IMR-90 (cell line): ENCODE measurements around the gene FBXL16. TPM values are rescaled to one million over a fixed set of nuclear protein-coding genes. Genes with fewer than 3 reads are reported as not detected.
A peak's percentile ranks its signal among the peaks of the same experiment; 100 is the strongest.

Experiments
- ATAC-seq: fragments of 200-7000 bp; cut with Tn5 transposase; 2 replicates; pipeline ENCODE4 v1.9.1; 2020; ENCODE audit warnings: low read depth, mild to moderate bottlenecking, moderate library complexity
- BruUV-seq: library from RNA; stranded (reverse); fragments of 400-500 nt; replicated peaks from 2 replicates; lab custom pipeline; 2021; lab: Mats Ljungman, UMichigan
- CTCF ChIA-PET: fragments of 300-600 bp; formaldehyde crosslinking; extraction: SDS; loops from one replicate; lab custom pipeline; 2021; ENCODE audit warnings: antibody characterized with exemption; lab: Yijun Ruan, JAX
- POLR2A ChIA-PET: fragments of 300-600 bp; sonication (Branson Sonifier 250); formaldehyde crosslinking; loops from one replicate; lab custom pipeline; 2022; ENCODE audit warnings: antibody characterized with exemption; ENCODE audit not compliant: unreplicated experiment; lab: Charles Lee
- DNase-seq: peaks from one replicate; pipeline ENCODE4 v3.0.0; 2013
- H2AFZ ChIP-seq: replicated peaks from 2 replicates; pipeline ENCODE3; 2013; ENCODE audit warnings: low read length, mild to moderate bottlenecking; ENCODE audit not compliant: poor library complexity
- H2AK5ac ChIP-seq: 2 replicates; pipeline ENCODE4 v1.6.1; 2013; ENCODE audit warnings: low read depth, low read length, inconsistent platforms
- H2AK9ac ChIP-seq: replicated peaks from 2 replicates; pipeline ENCODE3; 2013; ENCODE audit warnings: mild to moderate bottlenecking, low read depth, low read length, moderate library complexity; ENCODE audit not compliant: poor library complexity
- H2BK120ac ChIP-seq: 2 replicates; pipeline ENCODE4 v1.6.1; 2013; ENCODE audit warnings: low read depth, low read length, inconsistent platforms
- H2BK15ac ChIP-seq: 3 replicates; pipeline ENCODE4 v1.6.1; 2013; ENCODE audit warnings: low read depth, low read length, inconsistent platforms
- H2BK20ac ChIP-seq: 2 replicates; pipeline ENCODE4 v1.6.1; 2013; ENCODE audit warnings: low read depth, mild to moderate bottlenecking, inconsistent platforms, low read length, moderate library complexity
- H2BK5ac ChIP-seq: 2 replicates; pipeline ENCODE4 v1.6.1; 2013; ENCODE audit warnings: mild to moderate bottlenecking, low read depth, low read length, inconsistent platforms; ENCODE audit not compliant: poor library complexity, severe bottlenecking
- H3K14ac ChIP-seq: replicated peaks from 2 replicates; pipeline ENCODE4 v1.6.1; 2013; ENCODE audit warnings: low read depth, low read length, inconsistent platforms
- H3K18ac ChIP-seq: 2 replicates; pipeline ENCODE4 v1.6.1; 2013; ENCODE audit warnings: low read depth, low read length, control low read depth
- H3K23ac ChIP-seq: 2 replicates; pipeline ENCODE4 v1.6.1; 2013; ENCODE audit warnings: low read depth, low read length, inconsistent platforms
- H3K27ac ChIP-seq: 2 replicates; pipeline ENCODE4 v1.5.1; 2013; ENCODE audit warnings: mild to moderate bottlenecking, control low read depth, low read length; ENCODE audit not compliant: insufficient read depth
- H3K27me3 ChIP-seq: 2 replicates; pipeline ENCODE4 v1.6.1; 2013; ENCODE audit warnings: low read length; ENCODE audit not compliant: control insufficient read depth, insufficient read depth
- H3K36me3 ChIP-seq: 2 replicates; pipeline ENCODE4 v1.6.1; 2013; ENCODE audit warnings: low read length, mixed read lengths; ENCODE audit not compliant: control insufficient read depth, insufficient read depth
- H3K4ac ChIP-seq: 2 replicates; pipeline ENCODE4 v1.6.1; 2013; ENCODE audit warnings: low read depth, low read length, inconsistent platforms
- H3K4me1 ChIP-seq: 2 replicates; pipeline ENCODE4 v1.6.1; 2013; ENCODE audit warnings: low read length, mixed read lengths; ENCODE audit not compliant: control insufficient read depth, insufficient read depth
- H3K4me2 ChIP-seq: 2 replicates; pipeline ENCODE4 v1.6.1; 2013; ENCODE audit warnings: low read depth, mild to moderate bottlenecking, control low read depth, low read length, moderate library complexity
- H3K4me3 ChIP-seq: 2 replicates; pipeline ENCODE4 v1.5.1; 2013; ENCODE audit warnings: low read depth, mild to moderate bottlenecking, control low read depth, low read length, moderate library complexity; ENCODE audit not compliant: insufficient read depth
- H3K56ac ChIP-seq: 2 replicates; pipeline ENCODE4 v1.6.1; 2013; ENCODE audit warnings: low read length, inconsistent platforms; ENCODE audit not compliant: insufficient read depth; ENCODE audit errors: extremely low read depth
- H3K79me1 ChIP-seq, 2 experiments: 2 replicates each; pipeline ENCODE4 v1.6.1; 2013; ENCODE audit warnings: low read length in 2 of 2, inconsistent platforms in 1 of 2, low read depth in 1 of 2
- H3K9ac ChIP-seq: 2 replicates; pipeline ENCODE4 v1.6.1; 2013; ENCODE audit warnings: low read depth, low read length, control low read depth
- H3K9me1 ChIP-seq: 2 replicates; pipeline ENCODE4 v1.6.1; 2013; ENCODE audit warnings: low read length, inconsistent platforms; ENCODE audit not compliant: insufficient read depth
- H3K9me3 ChIP-seq: 2 replicates; pipeline ENCODE4 v1.6.1; 2013; ENCODE audit warnings: low read length; ENCODE audit not compliant: control insufficient read depth, insufficient read depth
- H4K20me1 ChIP-seq: 2 replicates; pipeline ENCODE4 v1.6.1; 2013; ENCODE audit warnings: low read length, inconsistent platforms; ENCODE audit not compliant: insufficient read depth
- H4K5ac ChIP-seq: 2 replicates; pipeline ENCODE4 v1.6.1; 2013; ENCODE audit warnings: mild to moderate bottlenecking, low read depth, low read length, control low read depth
- H4K8ac ChIP-seq, 2 experiments: 2 replicates each; pipeline ENCODE4 v1.6.1; 2013; ENCODE audit warnings: low read depth in 2 of 2, low read length in 2 of 2, control low read depth in 1 of 2, inconsistent platforms in 1 of 2
- H4K91ac ChIP-seq: 2 replicates; pipeline ENCODE4 v1.6.1; 2013; ENCODE audit warnings: low read depth, low read length, inconsistent platforms; ENCODE audit not compliant: insufficient read depth
- CHD1 ChIP-seq: IDR thresholded peaks from 2 replicates; pipeline ENCODE4 v1.6.1; 2012; ENCODE audit warnings: low read depth, low read length, improper control_type of control experiment
- FOS ChIP-seq: fragments of 150-350 bp; IDR thresholded peaks from 2 replicates; pipeline ENCODE4 v1.6.1; 2016; ENCODE audit warnings: low read depth, low read length
- MAFK ChIP-seq: IDR thresholded peaks from 2 replicates; pipeline ENCODE4 v1.6.1; 2012; ENCODE audit warnings: low read depth, low read length, improper control_type of control experiment
- MAZ ChIP-seq: IDR thresholded peaks from 2 replicates; pipeline ENCODE4 v1.6.1; 2012; ENCODE audit warnings: low read depth, mild to moderate bottlenecking, low read length, improper control_type of control experiment, moderate library complexity, borderline replicate concordance
- MXI1 ChIP-seq: IDR thresholded peaks from 2 replicates; pipeline ENCODE4 v1.6.1; 2012; ENCODE audit warnings: low read depth, mild to moderate bottlenecking, low read length, moderate library complexity, borderline replicate concordance
- NFE2L2 ChIP-seq: fragments of 150-350 bp; IDR thresholded peaks from 2 replicates; pipeline ENCODE4 v1.6.1; 2016; ENCODE audit warnings: low read depth, mild to moderate bottlenecking, low read length
- POLR2A ChIP-seq: IDR thresholded peaks from 2 replicates; pipeline ENCODE4 v1.6.1; 2012; ENCODE audit warnings: mild to moderate bottlenecking, low read depth, low read length
- RAD21 ChIP-seq: IDR thresholded peaks from 2 replicates; pipeline ENCODE4 v1.6.1; 2012; ENCODE audit warnings: low read length, improper control_type of control experiment
- RFX5 ChIP-seq: IDR thresholded peaks from 2 replicates; pipeline ENCODE4 v1.8.0; 2012; ENCODE audit warnings: low read depth, mild to moderate bottlenecking, low read length, moderate library complexity
- WGBS, 2 experiments: methylation state at CpG; one replicate each; pipeline versions ENCODE4 v1.1.5 to v1.1.7; 2013; ENCODE audit warnings: missing lambda C conversion rate in 2 of 2; ENCODE audit not compliant: insufficient read length in 1 of 2; ENCODE audit errors: extremely low coverage in 2 of 2; 5-methylcytosine and 5-hydroxymethylcytosine counted together
- dilution Hi-C: fragments of 300-500 bp; cut with HindIII; formaldehyde crosslinking; loops from one replicate; pipeline ENCODE4 v1.14.3; 2018; ENCODE audit warnings: low sequenced_read_pairs; ENCODE audit not compliant: unreplicated experiment
- in situ Hi-C: fragments of 300-500 bp; cut with MboI; formaldehyde crosslinking; loops from 3 replicates; pipeline ENCODE4 v1.14.3; 2019; ENCODE audit warnings: low sequenced_read_pairs, inconsistent platforms, mixed read lengths
- intact Hi-C: fragments of 100-400 bp; cut with micrococcal nuclease; formaldehyde crosslinking; loops from 2 replicates; pipeline ENCODE4 v1.10.0; 2022
- polyA plus RNA-seq, 3 experiments: library from polyadenylated mRNA; depleted of rRNA; stranded (reverse); fragments of >200 nt; gene quantifications; 2 replicates each; pipeline ENCODE4 v1.2.3, GENCODE V29; 2012; ENCODE audit warnings: low replicate concordance in 1 of 3
- total RNA-seq: library from RNA; depleted of rRNA; stranded (reverse); fragments of >200 nt; gene quantifications from 2 replicates; pipeline ENCODE4 v1.2.3, GENCODE V29; 2012
- TF ChIP-seq, protein P1 (sequence below): fragments of 150-350 bp; IDR thresholded peaks from 2 replicates; pipeline ENCODE4 v1.6.1; 2016; ENCODE audit warnings: low read depth, mild to moderate bottlenecking, low read length, moderate library complexity, borderline replicate concordance

FBXL16 gene
- total and polyA plus RNA-seq, 2 of the 4 experiments (the other 2 are of a cell fraction): 0.18 to 2.2 TPM

GRCh38 chr16:752007-752312, 46.4 kb upstream of the FBXL16 start:
- Histone ChIP-seq H3K36me3 (no peaks in the 10 kb centered on the region), H4K91ac (no peak overlapping the region), H3K79me1 (no peaks in the 10 kb centered on the region), H3K27me3 (peaks cover 11% of the 10 kb centered on the region), H3K4me3 (no peak overlapping the region), H2BK5ac (no peak overlapping the region), H2AK5ac (no peak overlapping the region), H3K56ac (no peak overlapping the region), H2BK20ac (no peak overlapping the region), H2AFZ (peak overlapping the region; percentile 67), H3K4me2 (no peak overlapping the region), H4K5ac (no peak overlapping the region), H2BK15ac (no peak overlapping the region), H4K8ac (no peak overlapping the region), H3K9ac (no peak overlapping the region), H3K23ac (no peak overlapping the region), H2AK9ac (no peak overlapping the region), H3K4ac (no peak overlapping the region), H3K4me1 (no peaks in the 10 kb centered on the region), H3K9me3 (peaks cover 3% of the 10 kb centered on the region), H3K27ac (no peak overlapping the region), H2BK120ac (no peak overlapping the region), H4K20me1 (no peaks in the 10 kb centered on the region), H3K14ac (no peak overlapping the region), H3K9me1 (no peaks in the 10 kb centered on the region), H3K18ac (no peak overlapping the region)
- BruUV-seq: no TSS peak
- DNase-seq (no peak), ATAC-seq (no peak)
- CTCF ChIA-PET: no interaction called here
- dilution Hi-C loops (no loop called here), intact Hi-C loops (no loop called here), in situ Hi-C loops (no loop called here)
- POLR2A ChIA-PET: no interaction called here
- TF ChIP-seq CHD1: no peak
- no peak for TF ChIP-seq RFX5
- TF ChIP-seq MXI1: no peak
- TF ChIP-seq MAZ: no peak
- no peak for TF ChIP-seq MAFK
- TF ChIP-seq, protein P1, sequence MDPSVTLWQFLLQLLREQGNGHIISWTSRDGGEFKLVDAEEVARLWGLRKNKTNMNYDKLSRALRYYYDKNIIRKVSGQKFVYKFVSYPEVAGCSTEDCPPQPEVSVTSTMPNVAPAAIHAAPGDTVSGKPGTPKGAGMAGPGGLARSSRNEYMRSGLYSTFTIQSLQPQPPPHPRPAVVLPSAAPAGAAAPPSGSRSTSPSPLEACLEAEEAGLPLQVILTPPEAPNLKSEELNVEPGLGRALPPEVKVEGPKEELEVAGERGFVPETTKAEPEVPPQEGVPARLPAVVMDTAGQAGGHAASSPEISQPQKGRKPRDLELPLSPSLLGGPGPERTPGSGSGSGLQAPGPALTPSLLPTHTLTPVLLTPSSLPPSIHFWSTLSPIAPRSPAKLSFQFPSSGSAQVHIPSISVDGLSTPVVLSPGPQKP: no peak
- no peak for TF ChIP-seq FOS
- TF ChIP-seq POLR2A: no peak
- TF ChIP-seq RAD21: no peak
- TF ChIP-seq NFE2L2: no peak
- 28% methylated on average over 5 of the region's 10 CpGs; no CpG with 5 or more reads in 1 of the 2 experiments for WGBS, 2 experiments
